ENCODE results near the gene GPX3. TPM values are rescaled to one million over a fixed set of nuclear protein-coding genes. Genes with fewer than 3 reads are reported as not detected.
A peak's percentile ranks its signal among the peaks of the same experiment; 100 is the strongest.

The GPX3 gene
- total and polyA plus RNA-seq, 2 of the 13 experiments (the other 11 are each of a cell fraction or from before 2014, with no cell fraction given), result 33.8 to 1,892 TPM

- TF ChIP-seq ZNF431 (CRISPR knock-in tag; IDR thresholded peaks at IDR 0.05; ENCODE audit: borderline replicate concordance, low read depth), result no peak
- no peak for TF ChIP-seq TCF12 (IDR thresholded peaks at IDR 0.05)
- no peak for TF ChIP-seq TCF12 (CRISPR knock-in tag; IDR thresholded peaks at IDR 0.05)
- no peak for TF ChIP-seq HNRNPLL (IDR thresholded peaks at IDR 0.05; ENCODE audit: low read depth, low read length, poor library complexity, severe bottlenecking)
- TF ChIP-seq ZNF781 (CRISPR knock-in tag; IDR thresholded peaks at IDR 0.05; ENCODE audit: borderline replicate concordance, not compliant biosample characterization), result no peak
- TF ChIP-seq ZNF143 (CRISPR knock-in tag; IDR thresholded peaks at IDR 0.05), result no peak
- no peak for TF ChIP-seq SYNCRIP (IDR thresholded peaks at IDR 0.05; ENCODE audit: insufficient read depth, low read depth, low read length)
- no peak for TF ChIP-seq ZBTB25 (CRISPR knock-in tag; IDR thresholded peaks at IDR 0.05)
- TF ChIP-seq AHDC1 (CRISPR knock-in tag; IDR thresholded peaks at IDR 0.05; ENCODE audit: borderline replicate concordance), result peak; percentile 68; the same call in 1 of the 2 replicates
- no peak for TF ChIP-seq TAF1 (CRISPR knock-in tag; IDR thresholded peaks at IDR 0.05)
- no peak for TF ChIP-seq ZBTB40 (IDR thresholded peaks at IDR 0.05)
- TF ChIP-seq ZBTB40 (CRISPR knock-in tag; IDR thresholded peaks at IDR 0.05), result no peak
- TF ChIP-seq AGO1 (IDR thresholded peaks at IDR 0.05; ENCODE audit: low read depth, low read length, poor library complexity, severe bottlenecking), result no peak
- TF ChIP-seq CEBPB (IDR thresholded peaks at IDR 0.05; ENCODE audit: borderline replicate concordance, low read depth, low read length), result peak; percentile 91
- TF ChIP-seq KDM4B (CRISPR knock-in tag; IDR thresholded peaks at IDR 0.05), result no peak
These were observed 15.9 kb upstream of the GPX3 start (continued) for GRCh38 chr5:151004499-151004898.
